HG03159 (cell line): ENCODE data around the gene PLD4.

Experiments used
- ATAC-seq: cut with Tn5 transposase; IDR thresholded peaks from one replicate; pipeline ENCODE4 v1.9.1; 2021; ENCODE audit warnings: mild to moderate bottlenecking, moderate library complexity; ENCODE audit not compliant: unreplicated experiment

The PLD4 gene

DNA sequence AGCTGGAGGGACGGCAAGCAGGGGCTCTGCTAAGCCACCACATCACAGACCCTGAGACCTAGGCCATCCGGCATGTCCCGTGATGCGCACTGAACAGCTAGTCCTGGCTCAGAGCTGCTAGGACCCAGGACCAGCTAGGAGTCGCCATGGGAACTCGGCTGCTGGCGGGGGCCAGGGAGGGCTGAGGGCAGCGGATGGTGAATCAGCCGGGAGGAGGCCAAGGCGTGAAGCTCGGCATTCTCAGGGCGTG lies 48.4 kb downstream of the PLD4 start:
- no peak for ATAC-seq

DNA sequence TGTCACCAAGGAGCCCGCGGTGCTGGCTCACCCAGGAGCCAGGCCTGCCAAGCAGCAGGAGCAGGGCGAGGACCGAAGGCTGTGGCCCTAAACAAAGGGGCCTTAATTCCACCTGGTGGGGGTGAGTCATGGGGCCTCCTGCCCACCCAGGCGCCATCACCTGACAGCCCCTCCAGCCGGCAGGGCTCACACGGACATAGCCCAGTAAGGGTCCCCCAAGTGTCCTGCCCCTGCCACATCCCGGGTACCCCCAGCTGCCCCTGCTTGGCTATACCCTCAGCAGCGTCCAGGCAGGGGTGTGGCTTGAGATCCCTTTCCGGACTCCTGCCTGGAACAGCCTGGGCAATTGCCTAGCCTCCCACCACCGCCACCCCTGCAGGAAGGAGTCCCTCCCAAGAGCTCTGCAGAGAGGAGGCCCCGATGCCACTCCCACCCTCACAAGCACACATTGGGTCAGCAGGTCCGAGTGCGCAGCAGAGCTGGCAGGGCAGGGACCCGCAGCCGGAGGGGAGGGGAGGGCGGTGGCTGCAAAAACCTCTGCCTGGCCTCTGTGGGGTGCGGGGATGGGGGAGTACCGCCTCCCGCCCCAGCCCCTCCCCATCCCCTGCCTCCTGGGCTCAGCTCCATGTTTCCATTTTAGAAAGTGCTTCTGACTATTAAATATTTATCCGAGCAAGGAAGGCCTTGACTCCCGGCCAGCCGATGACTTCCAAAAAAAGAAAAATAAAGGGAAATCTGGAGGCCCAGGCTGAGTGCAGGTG lies 48.9 kb downstream of the PLD4 start:
- ATAC-seq, result no peak

DNA sequence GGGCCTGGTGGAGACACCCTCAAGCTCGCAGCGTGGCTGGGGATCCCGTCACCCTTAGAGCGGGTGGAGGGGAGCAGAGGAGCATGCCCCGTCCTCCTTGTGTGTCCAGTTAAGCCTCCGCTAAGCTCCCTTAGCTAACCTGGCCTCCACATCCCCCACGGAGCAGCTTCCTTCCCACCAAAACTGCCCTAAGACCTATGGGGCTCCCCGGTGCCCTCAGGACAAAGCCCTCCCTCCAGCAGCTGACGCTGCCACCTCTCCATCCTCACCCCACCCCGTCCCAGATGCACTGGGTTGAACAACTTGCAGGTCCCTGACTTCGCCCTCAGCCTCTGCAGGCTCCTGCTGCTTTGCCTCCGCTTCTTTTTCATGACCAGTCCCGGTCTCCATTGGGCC lies 49.5 kb downstream of the PLD4 start:
- ATAC-seq, result no peak

DNA sequence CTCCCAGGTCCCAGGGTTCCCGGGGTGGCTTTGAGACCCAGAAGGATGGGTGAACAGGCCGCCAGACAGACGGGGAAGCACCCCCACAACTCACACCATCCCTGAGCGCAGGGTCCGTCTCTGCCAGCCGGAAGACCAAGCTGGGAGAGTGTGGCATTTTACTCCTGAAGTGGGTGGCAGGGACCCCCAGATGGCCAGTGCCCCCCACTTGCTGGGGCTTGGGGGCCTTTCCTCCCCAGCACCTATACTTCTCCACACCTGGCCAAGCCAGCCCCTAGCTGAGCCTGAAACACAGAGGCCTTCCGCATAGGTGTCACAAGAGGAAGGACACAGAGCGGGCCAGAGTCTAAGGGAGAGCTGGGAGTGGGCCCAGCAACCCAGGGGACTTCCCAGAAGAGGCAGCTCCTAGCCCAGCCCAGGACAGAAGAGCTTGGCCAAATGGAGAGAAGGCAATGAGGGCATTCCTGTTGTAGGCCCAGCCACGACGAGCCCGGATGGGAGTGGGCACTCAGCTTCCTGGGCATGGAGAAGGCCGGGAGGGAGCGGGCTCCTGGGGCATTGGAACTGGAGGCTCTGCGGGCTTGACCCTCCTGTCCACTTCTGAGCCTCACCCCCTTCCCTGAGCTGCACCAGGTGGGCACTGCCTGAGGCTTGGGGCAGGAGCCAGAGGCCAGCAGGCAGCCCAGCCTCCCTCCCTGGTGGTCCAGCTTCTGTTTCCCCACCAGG lies 50.1 kb downstream of the PLD4 start:
- ATAC-seq, result no peak

DNA sequence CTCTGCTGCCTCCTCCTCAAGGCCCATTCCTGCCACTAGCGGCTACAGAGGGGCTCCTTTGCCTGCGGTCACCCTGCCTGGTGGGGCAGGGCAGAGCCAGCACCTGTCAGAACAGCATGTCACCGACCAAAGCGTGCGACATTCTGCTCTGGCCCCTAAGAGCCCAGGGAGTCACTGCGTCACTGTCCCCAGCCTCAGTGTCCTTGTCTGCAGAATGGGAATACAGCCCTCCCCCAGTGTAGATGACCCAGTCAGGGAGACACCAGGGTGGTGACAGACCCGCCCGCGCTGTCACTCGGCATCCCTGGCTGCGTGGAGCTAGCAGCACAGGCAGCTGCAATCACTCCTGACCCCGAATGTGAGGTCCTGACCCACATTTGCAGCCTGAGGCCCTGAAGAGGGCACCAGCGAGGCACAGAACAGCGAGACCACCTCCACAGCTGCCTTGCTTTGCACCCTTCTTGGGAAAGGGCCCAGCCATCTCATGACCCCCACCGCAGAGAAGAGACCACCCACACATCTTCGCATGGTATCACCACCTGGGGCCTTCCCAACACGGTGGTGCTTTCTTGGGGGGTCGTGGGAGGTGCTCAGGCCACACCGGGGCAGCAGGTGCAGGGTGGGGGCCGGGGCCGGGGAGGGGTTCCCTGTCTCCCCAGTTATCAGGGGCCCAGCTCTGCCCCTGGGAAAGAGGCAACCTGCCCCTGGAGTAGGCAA lies 51.0 kb downstream of the PLD4 start:
- no peak for ATAC-seq

DNA sequence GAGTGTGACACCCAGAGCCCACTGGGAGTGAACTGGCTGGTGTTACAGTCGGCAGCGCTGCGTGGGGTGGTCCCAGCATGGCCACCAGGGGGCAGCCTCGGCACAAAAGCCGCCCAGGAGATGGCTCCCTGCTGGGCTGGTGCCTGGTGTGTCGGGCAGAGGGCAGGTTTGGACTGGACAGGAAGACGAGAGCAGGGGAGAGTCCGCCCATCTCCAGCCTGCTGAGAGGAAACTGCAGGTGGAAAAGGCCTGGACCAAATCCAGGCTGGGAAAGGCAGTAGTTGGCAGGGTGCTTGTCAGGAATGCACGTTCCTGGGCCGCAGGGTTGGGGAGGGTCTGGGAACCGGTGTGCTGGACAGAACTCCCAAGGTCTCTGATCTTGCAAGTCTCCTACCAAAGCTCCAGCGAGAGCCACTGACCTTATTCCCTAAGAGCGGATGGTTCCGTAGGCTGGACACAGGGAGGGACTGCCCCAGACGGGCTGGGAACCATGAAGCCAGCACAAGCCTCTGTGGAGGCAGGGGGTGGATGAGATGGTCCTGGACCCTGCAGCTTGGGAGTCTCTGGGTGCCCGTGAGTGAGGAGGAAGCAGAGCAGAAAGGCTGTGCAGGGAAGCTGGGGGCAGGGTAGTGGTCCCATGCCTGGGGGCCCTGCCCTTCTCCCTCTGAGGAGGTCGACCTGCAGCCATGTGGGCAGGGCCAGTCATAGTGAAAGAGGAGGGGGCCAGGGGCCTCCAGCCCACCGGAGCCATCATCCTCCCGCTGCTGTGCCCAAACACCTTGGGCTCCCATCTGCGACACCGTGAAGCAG lies 51.7 kb downstream of the PLD4 start:
- peak; percentile 60 for ATAC-seq

DNA sequence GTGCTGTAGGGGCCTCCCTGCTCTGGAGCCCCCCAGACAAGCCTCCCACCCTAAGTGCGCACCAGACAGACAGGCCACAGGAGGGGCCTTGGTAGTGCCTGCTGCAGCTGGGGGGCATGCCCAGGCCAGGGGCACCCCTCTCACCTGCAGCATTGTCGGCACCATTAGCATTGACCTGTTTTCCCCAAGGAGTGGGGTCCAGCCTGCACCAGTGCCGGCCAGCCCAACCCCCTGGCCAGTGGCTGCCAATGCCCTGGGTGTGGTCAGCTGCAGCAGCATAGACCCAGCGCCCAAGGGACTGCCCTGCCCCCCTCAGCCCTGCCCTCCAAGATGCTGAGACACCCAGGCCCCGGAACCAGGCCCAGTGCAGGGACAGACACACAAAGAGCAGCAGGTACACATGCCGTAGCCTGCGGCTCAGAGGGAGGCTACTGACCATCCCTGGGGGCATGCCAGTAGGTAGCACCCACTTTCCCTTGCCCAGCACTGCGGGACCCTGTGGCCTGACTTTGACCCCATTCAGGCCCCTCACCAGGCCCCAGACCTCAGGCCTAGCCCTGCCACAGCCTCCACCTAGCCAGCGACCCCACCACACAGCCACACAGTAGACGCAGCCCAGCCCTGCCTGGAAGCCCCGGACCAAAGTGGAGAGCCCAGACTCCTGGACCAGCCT lies 52.5 kb downstream of the PLD4 start:
- no peak for ATAC-seq

DNA sequence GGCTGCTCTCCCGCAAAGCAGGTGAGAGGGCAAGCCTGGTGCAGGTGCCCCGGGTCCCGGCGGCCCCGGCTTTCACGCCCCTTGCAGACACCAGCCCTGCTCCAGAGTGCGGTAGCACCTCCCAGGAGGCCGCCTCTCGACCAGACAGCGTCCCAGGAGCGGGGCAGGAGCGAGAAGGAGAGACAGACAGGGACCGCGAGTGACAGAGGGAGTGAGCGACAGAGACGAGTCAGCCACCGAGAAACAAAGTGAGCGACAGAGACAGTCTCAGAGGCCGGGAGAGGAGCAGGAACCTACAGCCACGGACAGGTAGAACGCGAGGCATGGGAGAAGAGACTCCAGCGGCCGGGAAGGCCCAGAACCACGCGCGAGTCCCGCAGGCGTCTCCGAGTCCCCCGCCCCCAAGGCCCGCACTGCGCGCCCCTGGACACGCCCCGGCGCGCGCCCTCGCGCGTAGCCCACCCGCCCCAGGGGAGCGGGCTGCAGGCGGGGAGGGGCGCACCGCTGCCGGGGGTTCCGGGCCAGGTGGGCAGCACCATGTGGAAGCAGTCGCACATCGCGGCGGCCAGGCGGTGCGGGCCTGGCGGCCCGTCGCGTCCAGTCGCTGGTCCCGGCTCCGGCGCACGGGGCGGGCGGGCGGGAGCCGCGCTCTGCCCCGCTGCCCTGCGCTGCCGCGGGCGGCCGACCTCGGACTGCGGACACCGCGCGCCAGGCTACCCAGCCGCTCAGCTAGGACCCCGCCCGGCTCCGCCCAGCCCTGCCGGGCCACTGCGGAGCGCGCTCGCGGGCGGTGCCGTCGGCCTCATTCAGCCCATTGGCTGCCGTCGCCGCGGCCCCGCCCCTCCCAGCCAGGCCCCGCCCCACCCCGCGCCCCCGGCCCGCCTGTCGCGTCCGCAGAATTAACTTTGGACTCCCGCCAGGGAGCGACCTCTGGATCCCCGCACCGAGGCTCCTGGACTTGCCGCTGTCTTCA lies 53.3 kb downstream of the PLD4 start, which contains the start of gene AHNAK2:
AHNAK2 (minus strand) TSS at position 694 of the 973 bp plus-strand sequence; CDS start at position 557, 137 bp downstream.
- no peak for ATAC-seq

DNA sequence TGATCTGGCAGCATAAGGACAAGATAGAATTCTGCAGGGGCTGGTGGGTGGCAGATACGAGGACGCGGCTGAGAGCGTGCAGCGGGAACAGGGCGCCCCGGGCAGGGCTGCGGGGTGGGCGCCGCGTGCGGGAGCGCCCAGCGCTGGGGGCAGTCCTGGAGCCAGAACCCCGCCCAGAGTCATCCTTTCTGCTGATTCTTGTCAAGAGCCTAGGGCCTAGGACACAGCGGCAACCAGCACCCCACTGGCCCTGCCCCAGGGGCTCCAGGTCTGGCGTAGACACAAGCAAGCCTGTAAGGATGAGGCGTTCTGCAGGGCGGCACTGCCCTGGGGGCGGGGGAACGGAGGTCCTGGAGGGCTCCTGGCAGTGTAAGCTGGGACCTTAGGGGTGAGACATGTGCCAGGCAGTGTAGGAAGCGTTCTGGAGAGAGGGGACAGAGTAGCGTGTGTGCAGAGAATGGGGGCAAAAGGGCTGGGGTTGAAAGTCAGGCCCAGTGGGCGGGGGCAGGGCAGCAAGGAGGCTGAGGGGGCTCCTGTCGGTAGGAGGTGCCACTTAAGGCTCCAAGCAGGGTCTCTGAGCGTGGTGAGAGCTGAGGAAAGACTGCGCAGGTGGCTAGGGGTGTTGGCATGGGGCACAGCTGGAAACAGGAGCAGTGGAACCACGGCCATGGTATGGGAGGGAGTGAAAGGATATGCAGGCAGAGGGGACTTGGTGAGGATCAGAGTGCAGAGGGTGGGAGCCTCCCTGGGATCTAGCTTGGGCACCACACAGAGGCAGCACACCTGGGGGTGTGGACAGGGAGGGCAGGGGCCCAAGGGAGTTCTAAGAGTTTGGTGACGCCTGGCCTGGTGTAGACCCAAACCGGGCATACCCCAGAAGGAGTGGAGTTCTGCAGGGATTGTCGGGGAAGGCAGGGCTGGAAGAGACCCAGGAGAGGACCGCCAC lies 54.3 kb downstream of the PLD4 start:
- no peak for ATAC-seq

DNA sequence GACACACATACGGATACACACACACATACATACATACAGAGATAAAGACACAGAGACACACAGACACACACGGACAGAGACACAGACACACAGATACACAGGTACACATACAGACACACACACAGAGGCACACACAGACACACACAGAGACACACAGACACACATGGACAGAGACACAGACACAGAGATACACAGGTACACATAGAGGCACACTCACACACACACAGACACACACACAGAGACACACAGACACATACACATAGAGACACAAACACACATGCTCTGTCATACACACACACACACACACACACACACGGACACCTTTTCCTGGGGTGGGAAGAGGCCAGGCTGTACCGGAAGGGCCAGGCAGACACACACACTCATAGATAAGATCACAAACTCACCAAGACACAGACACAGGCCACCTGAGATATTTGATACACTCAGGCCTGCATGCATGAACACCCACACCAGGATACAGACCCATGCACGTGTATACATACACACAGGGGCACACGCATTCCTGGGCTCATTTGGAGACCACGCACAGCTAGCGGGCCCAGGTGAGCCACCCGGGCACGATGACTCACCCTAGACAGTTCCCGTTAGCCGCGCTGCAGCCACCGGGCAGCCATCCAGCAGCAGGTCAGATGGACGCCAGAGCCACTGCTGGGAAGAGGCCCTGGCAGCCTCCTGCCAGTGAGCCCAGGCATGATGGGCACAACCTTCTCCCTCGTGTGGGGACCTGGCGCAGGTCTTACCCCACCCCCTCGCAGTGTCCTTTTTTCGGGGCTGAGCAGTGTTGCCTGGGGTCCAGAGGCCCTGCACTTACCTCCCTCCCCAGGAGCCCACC lies 55.3 kb downstream of the PLD4 start:
- ATAC-seq, result no peak

DNA sequence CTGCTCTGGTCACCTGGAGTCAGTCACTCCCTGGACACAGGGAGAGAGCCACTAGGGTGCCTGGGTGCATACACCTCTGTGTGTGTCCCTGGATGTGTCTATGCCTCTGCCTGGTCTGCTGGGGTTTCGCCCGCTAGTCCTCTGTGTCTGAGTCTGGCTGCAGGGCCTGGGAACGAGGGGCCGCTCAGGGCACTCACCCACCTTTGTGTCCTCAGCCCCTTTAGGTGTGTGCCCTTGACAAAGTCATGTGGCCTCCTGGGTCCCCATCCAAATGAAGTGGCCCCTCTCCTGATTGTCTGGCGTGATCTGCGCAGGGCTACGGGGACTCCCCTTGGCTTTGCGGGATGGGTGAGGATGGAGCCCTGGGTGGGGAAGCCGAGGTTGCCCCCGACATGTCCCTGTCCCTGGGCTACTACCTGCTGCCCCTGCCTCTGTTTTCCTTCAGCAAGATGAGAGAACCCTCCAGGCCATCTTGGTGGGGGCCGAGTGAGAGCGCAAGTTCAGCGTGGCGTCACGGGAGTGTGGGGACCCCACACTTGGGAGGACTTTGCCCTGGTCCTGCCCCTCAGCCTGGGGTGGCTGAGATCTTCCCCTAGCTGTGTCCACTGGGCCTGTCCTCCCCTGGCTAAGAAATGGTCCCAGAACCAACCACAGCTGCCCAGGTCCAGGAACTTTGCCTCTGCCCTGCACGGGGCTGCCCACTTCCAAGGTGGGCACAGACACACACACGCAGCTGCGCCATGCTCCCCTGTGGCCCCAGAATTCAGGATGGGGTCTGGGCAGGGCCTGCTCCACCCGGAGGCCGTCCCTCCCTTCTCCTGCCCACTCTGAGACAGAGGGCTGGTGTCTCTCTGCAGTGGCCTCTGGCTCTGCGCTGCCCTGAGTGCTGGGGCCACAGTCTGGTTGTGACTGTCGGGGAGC lies 56.2 kb downstream of the PLD4 start:
- ATAC-seq, result no peak

DNA sequence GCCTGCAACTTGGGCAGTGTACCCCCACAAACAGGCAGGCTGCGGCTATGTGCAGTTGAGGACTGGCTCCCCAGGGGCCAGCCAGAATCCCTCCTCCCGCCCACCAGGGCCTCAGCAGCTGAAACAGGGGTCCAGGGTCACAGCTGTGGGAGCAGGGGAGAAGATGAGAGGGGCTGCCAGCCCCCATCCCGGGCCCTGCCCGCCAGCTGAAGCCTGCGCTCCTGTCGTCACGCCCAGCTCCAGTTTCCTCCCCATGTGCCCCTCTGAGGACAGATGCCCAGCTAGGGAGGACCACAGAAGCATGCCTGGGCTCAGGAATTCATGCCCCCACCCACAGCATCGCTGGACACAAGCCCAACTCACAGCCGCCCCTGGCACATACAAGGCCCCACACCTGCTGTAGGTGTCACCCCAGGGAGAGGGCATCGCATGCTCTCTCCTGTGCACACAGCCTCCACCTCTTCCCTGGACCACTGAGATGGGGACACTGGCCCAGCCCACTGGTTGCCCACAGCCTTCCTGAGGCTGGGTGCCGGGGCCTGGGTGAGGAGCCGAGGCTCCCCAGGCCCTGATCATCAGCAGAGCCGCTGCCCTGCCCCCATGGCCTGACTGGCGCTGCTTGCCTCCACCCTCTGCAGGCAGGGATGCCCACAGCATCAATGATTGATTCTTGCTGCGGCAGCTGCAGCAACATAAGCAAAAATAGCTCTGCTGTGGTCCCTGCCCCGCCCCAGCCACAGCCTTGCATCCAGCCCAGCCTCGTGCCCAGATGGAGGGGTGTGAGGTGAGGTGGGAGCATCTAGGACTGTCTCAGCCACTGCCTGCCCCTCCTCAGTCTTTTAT lies 57.2 kb downstream of the PLD4 start:
- no peak for ATAC-seq

DNA sequence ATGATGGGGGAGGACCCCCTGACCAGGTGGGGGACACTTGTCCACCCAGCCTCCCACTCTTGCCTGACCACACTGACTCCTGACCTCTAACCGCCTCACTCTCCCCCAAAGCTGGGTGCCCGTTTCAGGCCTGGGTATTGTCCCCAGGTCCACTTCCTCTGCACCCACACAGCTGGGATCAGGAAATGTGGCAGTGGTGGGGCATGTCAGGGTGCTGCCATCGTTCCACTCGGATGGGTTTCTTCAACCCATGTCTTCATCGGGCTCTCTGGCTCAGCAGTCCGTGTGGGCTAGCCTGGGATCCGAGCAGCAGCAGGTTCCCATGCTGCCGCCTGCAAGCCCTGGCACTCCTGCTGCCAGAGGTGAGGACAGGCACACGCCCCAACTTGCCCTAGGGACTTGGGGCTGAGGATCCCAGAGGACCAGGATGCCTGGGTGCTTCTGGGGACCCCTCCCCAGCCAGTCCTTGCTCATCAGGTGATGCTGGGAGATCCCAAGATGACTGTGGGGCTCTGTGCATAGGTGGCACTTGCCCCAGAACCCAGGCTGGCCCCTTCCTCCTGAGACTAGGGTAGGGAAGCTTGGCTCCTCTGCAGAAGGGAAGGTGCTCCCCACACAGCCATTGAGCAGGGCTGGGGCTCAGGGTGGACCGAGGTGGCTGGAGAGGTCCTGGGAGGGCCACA lies 58.0 kb downstream of the PLD4 start:
- ATAC-seq, result no peak
